Spleen (tissue), 7 donors: Measurements from ENCODE around the gene YIPF3.

ENCODE experiments used
- POLR2A ChIP-seq, 3 donors: fragments of 450-650 bp; IDR thresholded peaks; one replicate each; pipeline ENCODE4 v1.5.1; 2017; ENCODE audit warnings: antibody characterized with exemption in 3 of 3, mild to moderate bottlenecking in 1 of 3
- POLR2AphosphoS5 ChIP-seq, 3 donors: sonication (generic); formaldehyde crosslinking; IDR thresholded peaks; one replicate each; pipeline ENCODE4 v1.5.1; 2017; ENCODE audit warnings: antibody characterized with exemption in 3 of 3
- TF ChIP-seq, protein P1 (sequence below), 11 experiments: fragments of 200-600 bp in 7 of 11; fragments of 450-650 bp in 4 of 11; sonication (generic) in 4 of 11; IDR thresholded peaks in 8 of 11; conservative IDR thresholded peaks in 3 of 11; 1 replicate in 7 of 11; 2 replicates in 4 of 11; pipeline versions ENCODE4 v1.4.0 to v1.8.0; 2016 to 2021; ENCODE audit warnings: antibody characterized with exemption in 11 of 11, inconsistent platforms in 4 of 11, mild to moderate bottlenecking in 1 of 11
- donor health status: DM: no; HTN: no; CAD: no; lungs with moderate emphysema.
- donor health status: DM: no; HTN: no; CAD: no.
- donor health status: DM: no; HTN: no; CAD: no.

DNA sequence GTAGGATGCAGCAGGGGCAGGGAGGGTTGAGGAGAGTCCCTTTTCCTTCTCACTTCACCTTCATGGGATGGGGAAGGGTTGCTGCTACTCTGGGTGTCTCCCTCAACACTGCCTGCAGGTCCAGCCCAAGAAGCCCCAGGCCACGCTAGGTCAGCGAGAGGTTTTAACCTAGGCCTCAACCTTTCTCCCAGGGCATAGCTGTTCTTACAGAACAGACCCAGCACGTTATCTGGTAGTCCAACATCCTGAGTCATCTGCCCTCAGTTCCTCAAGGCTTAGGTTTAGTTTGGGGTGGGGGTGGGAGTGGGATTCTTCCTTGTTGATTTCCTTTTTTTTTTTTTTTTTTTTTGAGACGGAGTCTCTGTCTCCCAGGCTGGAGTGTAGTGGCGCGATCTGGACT, 22.4 kb downstream of the YIPF3 start:
- TF ChIP-seq, protein P1, sequence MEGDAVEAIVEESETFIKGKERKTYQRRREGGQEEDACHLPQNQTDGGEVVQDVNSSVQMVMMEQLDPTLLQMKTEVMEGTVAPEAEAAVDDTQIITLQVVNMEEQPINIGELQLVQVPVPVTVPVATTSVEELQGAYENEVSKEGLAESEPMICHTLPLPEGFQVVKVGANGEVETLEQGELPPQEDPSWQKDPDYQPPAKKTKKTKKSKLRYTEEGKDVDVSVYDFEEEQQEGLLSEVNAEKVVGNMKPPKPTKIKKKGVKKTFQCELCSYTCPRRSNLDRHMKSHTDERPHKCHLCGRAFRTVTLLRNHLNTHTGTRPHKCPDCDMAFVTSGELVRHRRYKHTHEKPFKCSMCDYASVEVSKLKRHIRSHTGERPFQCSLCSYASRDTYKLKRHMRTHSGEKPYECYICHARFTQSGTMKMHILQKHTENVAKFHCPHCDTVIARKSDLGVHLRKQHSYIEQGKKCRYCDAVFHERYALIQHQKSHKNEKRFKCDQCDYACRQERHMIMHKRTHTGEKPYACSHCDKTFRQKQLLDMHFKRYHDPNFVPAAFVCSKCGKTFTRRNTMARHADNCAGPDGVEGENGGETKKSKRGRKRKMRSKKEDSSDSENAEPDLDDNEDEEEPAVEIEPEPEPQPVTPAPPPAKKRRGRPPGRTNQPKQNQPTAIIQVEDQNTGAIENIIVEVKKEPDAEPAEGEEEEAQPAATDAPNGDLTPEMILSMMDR (IDR thresholded peaks at IDR 0.05 in 8 of 11, conservative IDR thresholded peaks at IDR 0.05 in 3 of 11): no peak
- no peak for TF ChIP-seq POLR2AphosphoS5 (IDR thresholded peaks at IDR 0.05)
- TF ChIP-seq POLR2A (IDR thresholded peaks at IDR 0.05): no peak
